GM12801 (cell line): Measurements from ENCODE around the gene CUL7.

Experiments
- CTCF ChIP-seq: IDR thresholded peaks from one replicate; pipeline ENCODE4 v1.5.1; 2011; ENCODE audit warnings: control low read depth; ENCODE audit not compliant: insufficient read length; ENCODE audit errors: extremely low read depth

CUL7 gene

GRCh38 chr6:43053545-43054205 is at the start of gene CUL7:
Gene CUL7, minus strand, starts transcription at chr6:43053851. Its CDS starts 1,063 bp downstream, at chr6:43052788.
- no peak for TF ChIP-seq CTCF

- no peak for TF ChIP-seq CTCF
Measured at GRCh38 chr6:43101497-43101896, 47.8 kb upstream of the CUL7 start.

GRCh38 chr6:43097502-43097901 is 43.9 kb upstream of the CUL7 start:
- no peak for TF ChIP-seq CTCF

- no peak for TF ChIP-seq CTCF
Measured at GRCh38 chr6:43097098-43097489, 43.4 kb upstream of the CUL7 start.

GRCh38 chr6:43096451-43097097 is 42.9 kb upstream of the CUL7 start:
- TF ChIP-seq CTCF, result no peak

GRCh38 chr6:43095939-43096338 is 42.3 kb upstream of the CUL7 start:
- no peak for TF ChIP-seq CTCF

GRCh38 chr6:43093436-43094289 is 40.0 kb upstream of the CUL7 start:
- TF ChIP-seq CTCF, result no peak
